Small intestine (tissue), 7 donors: ENCODE measurements around the gene SPEF2. TPM values are rescaled to one million over a fixed set of nuclear protein-coding genes. Genes with fewer than 3 reads are reported as not detected.

Source experiments
- DNase-seq, 2 donors: peaks; one replicate each; pipeline versions ENCODE4 v3.0.0 to v3.0.0-alpha.2; 2013
- FAIRE-seq: peaks from 2 replicates; lab custom pipeline; 2012; peaks lifted over from hg19 to GRCh38; lab: Jason Lieb, UNC
- H3K27ac ChIP-seq, 3 donors: one replicate each; pipeline ENCODE4 v1.5.1; 2013; ENCODE audit warnings: low read length in 2 of 3, mild to moderate bottlenecking in 2 of 3, control low read depth in 1 of 3, inconsistent platforms in 1 of 3, low read depth in 1 of 3, moderate library complexity in 1 of 3
- H3K27me3 ChIP-seq, 3 donors: one replicate each; pipeline ENCODE4 v1.6.1; 2013; ENCODE audit warnings: low read length in 3 of 3, inconsistent platforms in 1 of 3; ENCODE audit not compliant: control insufficient read depth in 3 of 3, insufficient read depth in 3 of 3
- H3K36me3 ChIP-seq, 3 donors: one replicate each; pipeline ENCODE4 v1.6.1; 2013; ENCODE audit warnings: low read length in 3 of 3, inconsistent platforms in 1 of 3, low read depth in 1 of 3, mild to moderate bottlenecking in 1 of 3, moderate library complexity in 1 of 3; ENCODE audit not compliant: control insufficient read depth in 3 of 3, insufficient read depth in 2 of 3
- H3K4me1 ChIP-seq, 3 donors: one replicate each; pipeline ENCODE4 v1.6.1; 2013; ENCODE audit warnings: low read length in 2 of 3, inconsistent platforms in 1 of 3, low read depth in 1 of 3, mild to moderate bottlenecking in 1 of 3, moderate library complexity in 1 of 3; ENCODE audit not compliant: control insufficient read depth in 3 of 3, insufficient read depth in 2 of 3
- H3K4me3 ChIP-seq, 3 donors: one replicate each; pipeline ENCODE4 v1.5.1; 2013; ENCODE audit warnings: low read length in 3 of 3, control low read depth in 1 of 3, inconsistent platforms in 1 of 3, low read depth in 1 of 3, mild to moderate bottlenecking in 1 of 3, moderate library complexity in 1 of 3
- H3K9me3 ChIP-seq, 2 donors: one replicate each; pipeline ENCODE4 v1.6.1; 2013; ENCODE audit warnings: low read depth in 1 of 2, low read length in 1 of 2; ENCODE audit not compliant: control insufficient read depth in 2 of 2, insufficient read depth in 1 of 2
- WGBS, 3 donors: extraction: QIAGEN DNeasy Blood & Tissue Kit; methylation state at CpG; one replicate each; pipeline ENCODE4 v1.1.7; 2013; 5-methylcytosine and 5-hydroxymethylcytosine counted together
- polyA plus RNA-seq, 4 donors: library from polyadenylated mRNA; stranded (reverse) in 3 of 4; unstranded in 1 of 4; fragments of 200-250 nt in 3 of 4; fragments of 120-200 nt in 1 of 4; gene quantifications; one replicate each; pipeline versions ENCODE4 v1.2.1 to v1.2.3, GENCODE V29; 2013
- donor health status: healthy with polysubstance abuse.
- donor health status: control.
- donor health status: control.
- donor health status: Bipolar disorder and iron deficiency.
- donor health status: healthy.

SPEF2 gene
- polyA plus RNA-seq, 4 donors, result under 0.01 to 13.5 (median 0.77) TPM

- WGBS, 3 donors, result 34 to 41% (median 41%) methylated on average over 3 of the region's 3 CpGs
- peak overlapping the region in 1 of 3 donors; percentile 61 for H3K27ac ChIP-seq
- no peaks in the 10 kb centered on the region for H3K36me3 ChIP-seq
- peaks cover 0 to 3% of the 10 kb centered on the region in 2 donors for H3K9me3 ChIP-seq
- FAIRE-seq, result no peak
- H3K4me3 ChIP-seq, result peak overlapping the region in 2 of 3 donors; percentile 59 to 95
- no peak for DNase-seq
- no peaks in the 10 kb centered on the region for H3K27me3 ChIP-seq
- peaks cover 0 to 3% (median 0%) of the 10 kb centered on the region in 3 donors for H3K4me1 ChIP-seq
Measured at GRCh38 chr5:35617060-35617434, 616 bp upstream of the SPEF2 start.

- no peak for DNase-seq
- H3K27ac ChIP-seq, result peak overlapping the region in 2 of 3 donors; percentile 4 to 61
Measured at GRCh38 chr5:35618304-35618636, 607 bp downstream of the SPEF2 start.

DNA sequence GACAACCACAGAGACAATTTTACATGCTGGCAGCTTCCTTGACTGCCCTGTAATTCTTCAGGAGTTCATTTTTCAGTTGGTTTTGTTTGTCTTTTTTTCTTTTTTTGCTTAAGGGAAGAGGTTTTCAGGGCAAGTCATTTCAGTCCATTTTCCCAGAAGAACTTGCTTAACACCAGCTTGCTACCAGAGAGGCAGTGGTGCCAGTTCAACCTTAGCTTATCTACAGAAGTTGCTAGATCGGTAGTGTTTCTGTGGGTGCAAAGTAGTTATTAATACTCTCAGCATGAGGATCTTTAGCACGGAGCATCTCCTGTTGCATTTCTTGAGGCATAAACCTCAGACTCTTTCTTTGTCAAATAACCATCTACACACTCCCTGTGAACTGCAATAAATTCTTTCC lies 1.1 kb downstream of the SPEF2 start:
- Histone ChIP-seq H3K27me3 (no peaks in the 10 kb centered on the region), H3K36me3 (no peaks in the 10 kb centered on the region), H3K4me3 (peak overlapping the region in 1 of 3 donors; percentile 7), H3K4me1 (peaks cover 0 to 3% (median 0%) of the 10 kb centered on the region in 3 donors), H3K27ac (no peak overlapping the region), H3K9me3 (peaks cover 0 to 3% of the 10 kb centered on the region in 2 donors)
- FAIRE-seq (no peak), DNase-seq (peak in 1 of 2 donors; percentile 3)
- WGBS, 3 donors, result 57 to 66% (median 60%) methylated on average over 2 of the region's 2 CpGs

More at GRCh38 chr5:35618304-35618636, 607 bp downstream of the SPEF2 start:
- no peak for FAIRE-seq
- Histone ChIP-seq H3K9me3 (peaks cover 0 to 3% of the 10 kb centered on the region in 2 donors), H3K4me3 (peak overlapping the region; percentile 45 to 95 (median 59)), H3K4me1 (peaks cover 0 to 3% (median 0%) of the 10 kb centered on the region in 3 donors), H3K27me3 (no peaks in the 10 kb centered on the region), H3K36me3 (no peaks in the 10 kb centered on the region)
- WGBS, 3 donors, result 0 to 3% (median 0%) methylated on average over 4 of the region's 4 CpGs

DNA sequence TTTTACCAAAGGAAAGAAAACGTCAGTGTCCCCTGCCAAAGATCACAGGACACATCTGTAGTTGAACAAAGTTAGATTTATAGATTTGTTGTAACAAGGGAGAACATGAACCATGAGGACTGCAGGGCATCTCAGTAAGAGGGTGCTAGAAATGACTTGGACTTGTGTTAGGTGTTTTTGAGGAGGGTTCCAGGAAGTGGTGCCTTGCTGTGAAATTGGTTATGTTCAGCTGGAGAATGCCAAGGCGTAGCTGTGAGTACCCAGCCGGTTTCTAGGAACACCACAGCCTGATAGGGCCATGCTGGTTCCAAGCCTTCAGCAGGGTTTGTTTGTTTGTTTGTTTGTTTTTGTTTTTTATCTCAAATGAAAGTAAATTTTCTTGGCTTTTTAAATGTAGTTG lies 5.3 kb downstream of the SPEF2 start:
- no peak overlapping the region for H3K4me3 ChIP-seq
- H3K27me3 ChIP-seq, result no peaks in the 10 kb centered on the region
- 79 to 84% (median 80%) methylated on average over 3 of the region's 3 CpGs for WGBS, 3 donors
- DNase-seq (no peak), FAIRE-seq (no peak)
- H3K9me3 ChIP-seq, result no peaks in the 10 kb centered on the region
- no peaks in the 10 kb centered on the region for H3K36me3 ChIP-seq
- H3K4me1 ChIP-seq, result peaks cover 0 to 3% (median 0%) of the 10 kb centered on the region in 3 donors
- H3K27ac ChIP-seq, result no peak overlapping the region

- Histone ChIP-seq H3K27me3 (no peaks in the 10 kb centered on the region), H3K9me3 (no peaks in the 10 kb centered on the region), H3K36me3 (no peaks in the 10 kb centered on the region), H3K4me3 (no peak overlapping the region), H3K27ac (no peak overlapping the region), H3K4me1 (peaks cover 0 to under 1% (median 0%) of the 10 kb centered on the region in 3 donors)
- no peak for FAIRE-seq
- DNase-seq, result no peak
Measured at GRCh38 chr5:35623991-35624390, 6.3 kb downstream of the SPEF2 start.

GRCh38 chr5:35626108-35626507 lies 8.4 kb downstream of the SPEF2 start:
- DNase-seq (no peak), FAIRE-seq (no peak)
- 88 to 92% (median 92%) methylated on average over 1 of the region's 1 CpG for WGBS, 3 donors
- no peak overlapping the region for H3K4me3 ChIP-seq
- H3K36me3 ChIP-seq, result peaks cover 0 to 7% (median 0%) of the 10 kb centered on the region in 3 donors
- H3K27me3 ChIP-seq, result no peaks in the 10 kb centered on the region
- H3K4me1 ChIP-seq, result no peaks in the 10 kb centered on the region
- no peak overlapping the region for H3K27ac ChIP-seq
- H3K9me3 ChIP-seq, result no peaks in the 10 kb centered on the region

DNA sequence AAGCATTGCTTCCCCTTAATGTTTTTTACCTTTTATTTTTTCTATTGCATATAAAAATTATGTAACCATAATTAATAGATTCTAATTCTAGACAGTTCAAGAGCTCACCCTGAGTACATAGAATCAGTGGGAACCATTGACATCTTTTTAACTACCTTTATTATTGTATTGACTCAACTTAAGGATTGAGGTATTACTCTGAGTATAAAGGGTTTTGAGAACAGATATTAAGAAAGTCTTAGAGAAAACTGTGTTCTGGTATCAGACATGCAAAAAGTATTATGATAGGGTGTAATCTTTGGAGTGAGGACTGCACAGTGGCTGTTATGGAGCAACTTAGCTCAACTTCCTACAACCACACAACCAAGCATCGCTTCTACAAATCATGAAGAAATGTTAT lies 8.9 kb downstream of the SPEF2 start:
- Histone ChIP-seq H3K36me3 (peaks cover 0 to 7% (median 0%) of the 10 kb centered on the region in 3 donors), H3K27ac (no peak overlapping the region), H3K4me1 (no peaks in the 10 kb centered on the region), H3K4me3 (no peak overlapping the region), H3K27me3 (no peaks in the 10 kb centered on the region), H3K9me3 (no peaks in the 10 kb centered on the region)
- 93 to 96% (median 94%) methylated on average over 1 of the region's 1 CpG for WGBS, 3 donors
- DNase-seq, result no peak
- no peak for FAIRE-seq

- Histone ChIP-seq H3K27ac (no peak overlapping the region), H3K9me3 (no peaks in the 10 kb centered on the region), H3K36me3 (peaks cover 0 to 7% (median 0%) of the 10 kb centered on the region in 3 donors), H3K4me3 (no peak overlapping the region), H3K4me1 (no peaks in the 10 kb centered on the region), H3K27me3 (no peaks in the 10 kb centered on the region)
- no peak for DNase-seq
- no peak for FAIRE-seq
Measured at GRCh38 chr5:35634326-35634725, 16.7 kb downstream of the SPEF2 start.

GRCh38 chr5:35640623-35641022 lies 23.0 kb downstream of the SPEF2 start:
- Histone ChIP-seq H3K9me3 (no peaks in the 10 kb centered on the region), H3K36me3 (peaks cover 0 to 4% (median 0%) of the 10 kb centered on the region in 3 donors), H3K4me1 (no peaks in the 10 kb centered on the region), H3K27ac (no peak overlapping the region), H3K27me3 (no peaks in the 10 kb centered on the region), H3K4me3 (no peak overlapping the region)
- no peak for DNase-seq
- WGBS, 3 donors, result 65 to 90% (median 84%) methylated on average over 4 of the region's 4 CpGs
- no peak for FAIRE-seq
